H1 (cell line): ENCODE measurements around the gene TMEM131L. TPM values are rescaled to one million over a fixed set of nuclear protein-coding genes. Genes with fewer than 3 reads are reported as not detected.

Experiments
- BRCA1 ChIP-seq: IDR thresholded peaks from 2 replicates; pipeline ENCODE4 v1.6.1; 2012; ENCODE audit warnings: low read depth, low read length, improper control_type of control experiment
- CHD2 ChIP-seq: IDR thresholded peaks from 2 replicates; pipeline ENCODE4 v1.6.1; 2012; ENCODE audit warnings: low read length, improper control_type of control experiment
- CREB1 ChIP-seq: IDR thresholded peaks from 2 replicates; pipeline ENCODE4 v1.6.1; 2012; ENCODE audit warnings: inconsistent platforms
- CTBP2 ChIP-seq: IDR thresholded peaks from 2 replicates; pipeline ENCODE4 v1.7.0; 2011; ENCODE audit warnings: borderline replicate concordance, mild to moderate bottlenecking, moderate library complexity, mixed read lengths, low read length; ENCODE audit not compliant: insufficient read depth, insufficient read length
- E2F6 ChIP-seq: IDR thresholded peaks from 2 replicates; pipeline ENCODE4 v1.6.1; 2012; ENCODE audit warnings: inconsistent platforms
- GABPA ChIP-seq: IDR thresholded peaks from 2 replicates; pipeline ENCODE4 v1.6.1; 2011; ENCODE audit warnings: mild to moderate bottlenecking, low read length, moderate library complexity, borderline replicate concordance; ENCODE audit not compliant: insufficient read depth
- POLR2AphosphoS5 ChIP-seq: IDR thresholded peaks from 2 replicates; pipeline ENCODE4 v1.6.1; 2011; ENCODE audit warnings: low read depth, low read length
- RBBP5 ChIP-seq: IDR thresholded peaks from 2 replicates; pipeline ENCODE4 v1.7.1; 2012; ENCODE audit warnings: low read depth, mild to moderate bottlenecking, inconsistent platforms, low read length, moderate library complexity, borderline replicate concordance
- SP1 ChIP-seq: IDR thresholded peaks from 2 replicates; pipeline ENCODE4 v1.6.1; 2011; ENCODE audit warnings: low read depth, low read length
- SP2 ChIP-seq: IDR thresholded peaks from 2 replicates; pipeline ENCODE4 v1.6.1; 2012; ENCODE audit warnings: mild to moderate bottlenecking, low read length, inconsistent platforms
- ZNF274 ChIP-seq: IDR thresholded peaks from 2 replicates; pipeline ENCODE4 v1.7.0; 2012; ENCODE audit warnings: low read length, borderline replicate concordance; ENCODE audit errors: extremely low read depth
- polyA plus RNA-seq, 7 experiments: library from polyadenylated mRNA; depleted of rRNA in 3 of 7; stranded (reverse) in 5 of 7; unstranded in 2 of 7; fragments of >200 nt in 5 of 7; fragments of 200-250 nt in 2 of 7; gene quantifications; 1 replicate in 5 of 7; 2 replicates in 1 of 7; 4 replicates in 1 of 7; pipeline versions ENCODE4 v1.2.1 to v1.2.3, GENCODE V29; 2011 to 2013; ENCODE audit warnings: missing spikeins in 2 of 7, mixed read lengths in 2 of 7
- total RNA-seq: library from RNA; stranded (reverse); fragmentation: NEBNext Ultra II Directional; extraction: Animal tissue kit (Norgen Biotek cat#: 25700); gene quantifications from 2 replicates; pipeline ENCODE4 v1.2.1, GENCODE V29; 2021
- TF ChIP-seq, protein P1 (sequence below): fragments of 300-600 bp; sonication (generic); IDR thresholded peaks from 2 replicates; pipeline ENCODE4 v1.7.1; 2012; ENCODE audit warnings: low read length, moderate library complexity, mild to moderate bottlenecking, inconsistent platforms; ENCODE audit not compliant: insufficient replicate concordance

TMEM131L gene
- total and polyA plus RNA-seq, 2 of the 8 experiments (the other 6 are each of a cell fraction or from before 2014, with no cell fraction given): 14.3 to 26.1 TPM

GRCh38 chr4:153480704-153481103, 14.5 kb downstream of the TMEM131L start (continued):
- TF ChIP-seq, protein P1, sequence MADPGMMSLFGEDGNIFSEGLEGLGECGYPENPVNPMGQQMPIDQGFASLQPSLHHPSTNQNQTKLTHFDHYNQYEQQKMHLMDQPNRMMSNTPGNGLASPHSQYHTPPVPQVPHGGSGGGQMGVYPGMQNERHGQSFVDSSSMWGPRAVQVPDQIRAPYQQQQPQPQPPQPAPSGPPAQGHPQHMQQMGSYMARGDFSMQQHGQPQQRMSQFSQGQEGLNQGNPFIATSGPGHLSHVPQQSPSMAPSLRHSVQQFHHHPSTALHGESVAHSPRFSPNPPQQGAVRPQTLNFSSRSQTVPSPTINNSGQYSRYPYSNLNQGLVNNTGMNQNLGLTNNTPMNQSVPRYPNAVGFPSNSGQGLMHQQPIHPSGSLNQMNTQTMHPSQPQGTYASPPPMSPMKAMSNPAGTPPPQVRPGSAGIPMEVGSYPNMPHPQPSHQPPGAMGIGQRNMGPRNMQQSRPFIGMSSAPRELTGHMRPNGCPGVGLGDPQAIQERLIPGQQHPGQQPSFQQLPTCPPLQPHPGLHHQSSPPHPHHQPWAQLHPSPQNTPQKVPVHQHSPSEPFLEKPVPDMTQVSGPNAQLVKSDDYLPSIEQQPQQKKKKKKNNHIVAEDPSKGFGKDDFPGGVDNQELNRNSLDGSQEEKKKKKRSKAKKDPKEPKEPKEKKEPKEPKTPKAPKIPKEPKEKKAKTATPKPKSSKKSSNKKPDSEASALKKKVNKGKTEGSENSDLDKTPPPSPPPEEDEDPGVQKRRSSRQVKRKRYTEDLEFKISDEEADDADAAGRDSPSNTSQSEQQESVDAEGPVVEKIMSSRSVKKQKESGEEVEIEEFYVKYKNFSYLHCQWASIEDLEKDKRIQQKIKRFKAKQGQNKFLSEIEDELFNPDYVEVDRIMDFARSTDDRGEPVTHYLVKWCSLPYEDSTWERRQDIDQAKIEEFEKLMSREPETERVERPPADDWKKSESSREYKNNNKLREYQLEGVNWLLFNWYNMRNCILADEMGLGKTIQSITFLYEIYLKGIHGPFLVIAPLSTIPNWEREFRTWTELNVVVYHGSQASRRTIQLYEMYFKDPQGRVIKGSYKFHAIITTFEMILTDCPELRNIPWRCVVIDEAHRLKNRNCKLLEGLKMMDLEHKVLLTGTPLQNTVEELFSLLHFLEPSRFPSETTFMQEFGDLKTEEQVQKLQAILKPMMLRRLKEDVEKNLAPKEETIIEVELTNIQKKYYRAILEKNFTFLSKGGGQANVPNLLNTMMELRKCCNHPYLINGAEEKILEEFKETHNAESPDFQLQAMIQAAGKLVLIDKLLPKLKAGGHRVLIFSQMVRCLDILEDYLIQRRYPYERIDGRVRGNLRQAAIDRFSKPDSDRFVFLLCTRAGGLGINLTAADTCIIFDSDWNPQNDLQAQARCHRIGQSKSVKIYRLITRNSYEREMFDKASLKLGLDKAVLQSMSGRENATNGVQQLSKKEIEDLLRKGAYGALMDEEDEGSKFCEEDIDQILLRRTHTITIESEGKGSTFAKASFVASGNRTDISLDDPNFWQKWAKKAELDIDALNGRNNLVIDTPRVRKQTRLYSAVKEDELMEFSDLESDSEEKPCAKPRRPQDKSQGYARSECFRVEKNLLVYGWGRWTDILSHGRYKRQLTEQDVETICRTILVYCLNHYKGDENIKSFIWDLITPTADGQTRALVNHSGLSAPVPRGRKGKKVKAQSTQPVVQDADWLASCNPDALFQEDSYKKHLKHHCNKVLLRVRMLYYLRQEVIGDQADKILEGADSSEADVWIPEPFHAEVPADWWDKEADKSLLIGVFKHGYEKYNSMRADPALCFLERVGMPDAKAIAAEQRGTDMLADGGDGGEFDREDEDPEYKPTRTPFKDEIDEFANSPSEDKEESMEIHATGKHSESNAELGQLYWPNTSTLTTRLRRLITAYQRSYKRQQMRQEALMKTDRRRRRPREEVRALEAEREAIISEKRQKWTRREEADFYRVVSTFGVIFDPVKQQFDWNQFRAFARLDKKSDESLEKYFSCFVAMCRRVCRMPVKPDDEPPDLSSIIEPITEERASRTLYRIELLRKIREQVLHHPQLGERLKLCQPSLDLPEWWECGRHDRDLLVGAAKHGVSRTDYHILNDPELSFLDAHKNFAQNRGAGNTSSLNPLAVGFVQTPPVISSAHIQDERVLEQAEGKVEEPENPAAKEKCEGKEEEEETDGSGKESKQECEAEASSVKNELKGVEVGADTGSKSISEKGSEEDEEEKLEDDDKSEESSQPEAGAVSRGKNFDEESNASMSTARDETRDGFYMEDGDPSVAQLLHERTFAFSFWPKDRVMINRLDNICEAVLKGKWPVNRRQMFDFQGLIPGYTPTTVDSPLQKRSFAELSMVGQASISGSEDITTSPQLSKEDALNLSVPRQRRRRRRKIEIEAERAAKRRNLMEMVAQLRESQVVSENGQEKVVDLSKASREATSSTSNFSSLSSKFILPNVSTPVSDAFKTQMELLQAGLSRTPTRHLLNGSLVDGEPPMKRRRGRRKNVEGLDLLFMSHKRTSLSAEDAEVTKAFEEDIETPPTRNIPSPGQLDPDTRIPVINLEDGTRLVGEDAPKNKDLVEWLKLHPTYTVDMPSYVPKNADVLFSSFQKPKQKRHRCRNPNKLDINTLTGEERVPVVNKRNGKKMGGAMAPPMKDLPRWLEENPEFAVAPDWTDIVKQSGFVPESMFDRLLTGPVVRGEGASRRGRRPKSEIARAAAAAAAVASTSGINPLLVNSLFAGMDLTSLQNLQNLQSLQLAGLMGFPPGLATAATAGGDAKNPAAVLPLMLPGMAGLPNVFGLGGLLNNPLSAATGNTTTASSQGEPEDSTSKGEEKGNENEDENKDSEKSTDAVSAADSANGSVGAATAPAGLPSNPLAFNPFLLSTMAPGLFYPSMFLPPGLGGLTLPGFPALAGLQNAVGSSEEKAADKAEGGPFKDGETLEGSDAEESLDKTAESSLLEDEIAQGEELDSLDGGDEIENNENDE: no peak
- TF ChIP-seq SP2 (no peak), CHD2 (no peak), ZNF274 (no peak), E2F6 (no peak), GABPA (no peak), CREB1 (no peak), RBBP5 (no peak), BRCA1 (no peak), SP1 (no peak), CTBP2 (no peak), POLR2AphosphoS5 (no peak)
